GM21360 (cell line): Measurements from ENCODE around the gene HPX.

Experiments used
- ATAC-seq: cut with Tn5 transposase; IDR thresholded peaks from one replicate; pipeline ENCODE4 v1.9.1; 2021; ENCODE audit warnings: mild to moderate bottlenecking, moderate library complexity; ENCODE audit not compliant: unreplicated experiment

HPX gene

DNA sequence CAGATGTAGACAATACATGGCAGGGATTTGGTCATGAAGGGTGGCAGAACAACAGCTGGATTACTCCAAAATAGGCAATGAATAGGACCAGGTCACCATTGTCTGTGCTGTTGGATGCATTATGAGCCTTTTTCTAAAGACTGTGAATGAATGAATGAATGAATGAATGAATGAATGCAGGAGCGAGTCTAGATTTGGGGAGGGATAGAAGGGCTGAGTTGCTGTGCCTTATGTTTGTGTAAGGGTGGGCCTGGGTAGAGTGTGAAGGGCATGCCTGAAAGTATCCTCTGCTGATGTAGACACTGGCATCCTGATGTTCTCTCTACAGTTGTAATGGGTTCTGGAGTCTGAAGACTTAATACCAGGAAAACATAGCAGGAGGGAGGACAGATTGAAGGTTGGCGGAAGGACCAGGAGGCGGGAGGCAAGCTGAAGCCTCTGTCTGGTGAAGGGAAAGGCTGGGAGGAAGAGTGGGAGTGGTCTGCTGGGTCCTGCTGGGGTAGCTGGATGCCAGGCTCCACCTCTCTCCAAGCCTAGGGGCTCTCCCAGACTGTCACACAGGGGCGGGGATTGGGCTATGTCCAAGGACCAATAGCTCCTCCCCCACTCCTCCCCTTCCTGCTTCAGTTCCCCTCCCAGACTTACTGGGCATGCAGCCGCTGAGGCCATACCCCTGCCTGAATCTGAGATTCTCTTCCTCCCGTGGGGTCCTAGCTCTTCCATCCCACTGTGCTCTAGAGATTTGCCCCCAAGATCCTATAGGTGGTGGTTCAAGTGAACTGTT, 28.1 kb upstream of the HPX start:
- peak; percentile 75 for ATAC-seq

DNA sequence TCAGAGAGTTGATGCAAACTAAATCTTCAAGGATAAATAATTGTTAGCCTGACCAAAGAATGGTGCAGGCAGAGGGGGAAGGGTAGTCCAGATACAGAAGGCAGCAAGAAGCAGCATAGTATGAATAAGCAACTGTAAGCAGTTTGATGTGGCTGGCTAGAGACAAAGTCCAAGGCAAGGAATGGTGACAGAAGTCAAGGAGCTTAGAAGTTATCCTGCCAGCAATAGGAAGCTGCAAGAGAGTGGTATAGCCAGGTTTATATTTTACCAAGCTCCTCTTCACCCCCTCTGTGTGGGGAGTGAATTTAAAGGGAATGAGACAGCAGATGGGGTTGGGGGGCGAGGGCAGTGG, 18.3 kb upstream of the HPX start:
- no peak for ATAC-seq

DNA sequence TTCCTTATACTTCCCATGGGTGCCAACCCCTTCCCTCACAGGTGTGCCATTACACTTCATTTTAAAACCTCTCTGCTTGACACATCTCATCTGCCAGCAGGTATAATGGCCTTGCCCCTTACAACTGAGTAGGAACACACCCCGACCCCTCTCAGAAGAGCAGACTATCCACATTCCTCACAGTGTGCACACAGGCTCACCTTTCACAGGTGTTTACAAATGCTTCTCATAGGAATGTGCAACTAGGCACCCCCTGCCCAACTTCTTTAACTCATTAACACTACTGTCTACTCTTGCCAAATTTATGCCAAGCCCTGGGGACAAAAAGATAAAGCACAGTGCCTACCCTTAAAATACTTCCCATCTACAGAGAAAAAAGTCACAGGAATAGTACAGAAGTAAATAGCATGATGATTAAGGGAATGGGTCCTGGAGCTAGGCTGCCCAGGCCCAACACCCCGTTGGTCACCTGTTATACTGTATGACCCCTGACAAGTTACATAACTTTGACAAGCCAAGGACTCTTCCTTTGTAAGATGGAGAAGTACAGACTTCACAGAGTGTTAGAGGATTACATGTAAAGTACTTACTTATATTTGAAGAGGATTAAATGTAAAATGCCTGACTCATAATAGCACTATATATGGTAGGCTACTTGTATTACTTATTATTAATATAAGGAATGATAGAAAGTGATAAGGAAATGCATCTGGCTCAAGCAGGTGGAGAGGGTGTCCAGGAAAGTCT, 17.7 kb upstream of the HPX start:
- no peak for ATAC-seq

DNA sequence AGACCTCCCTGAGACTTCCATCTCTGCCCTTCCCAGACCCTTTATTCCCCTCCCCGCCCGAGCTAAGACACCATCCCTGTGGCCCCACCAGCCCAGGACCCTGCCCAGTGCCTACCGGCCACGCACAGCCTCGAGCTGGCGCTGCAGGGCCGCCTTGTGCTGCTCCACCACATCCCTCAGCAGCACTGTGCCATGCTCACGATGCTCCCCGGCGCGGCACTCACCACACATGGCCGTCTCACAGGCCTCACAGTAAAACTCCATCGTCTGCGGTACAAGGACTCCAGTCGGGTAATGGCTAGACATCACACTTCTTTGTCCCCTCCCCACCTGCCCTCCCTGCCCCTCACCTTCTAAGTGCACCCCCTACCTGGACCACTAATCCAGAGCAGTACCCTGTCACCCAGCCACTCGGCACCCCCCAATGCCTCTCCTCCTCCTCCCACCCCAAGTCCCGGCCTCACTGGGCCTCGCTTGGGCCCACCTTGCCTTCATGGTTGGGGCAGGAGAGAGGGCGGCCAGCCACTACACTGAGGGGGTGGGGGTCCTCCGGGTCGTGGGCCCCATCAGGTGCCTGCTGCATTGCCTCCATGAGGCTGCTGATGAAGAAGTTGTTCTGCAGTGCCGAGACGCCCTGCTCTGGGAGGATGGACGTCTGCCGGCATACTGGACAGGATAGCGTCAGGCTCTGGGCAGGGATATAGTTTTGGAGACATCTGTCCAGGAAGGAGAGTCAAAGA, 17.0 kb upstream of the HPX start:
- ATAC-seq, result no peak

DNA sequence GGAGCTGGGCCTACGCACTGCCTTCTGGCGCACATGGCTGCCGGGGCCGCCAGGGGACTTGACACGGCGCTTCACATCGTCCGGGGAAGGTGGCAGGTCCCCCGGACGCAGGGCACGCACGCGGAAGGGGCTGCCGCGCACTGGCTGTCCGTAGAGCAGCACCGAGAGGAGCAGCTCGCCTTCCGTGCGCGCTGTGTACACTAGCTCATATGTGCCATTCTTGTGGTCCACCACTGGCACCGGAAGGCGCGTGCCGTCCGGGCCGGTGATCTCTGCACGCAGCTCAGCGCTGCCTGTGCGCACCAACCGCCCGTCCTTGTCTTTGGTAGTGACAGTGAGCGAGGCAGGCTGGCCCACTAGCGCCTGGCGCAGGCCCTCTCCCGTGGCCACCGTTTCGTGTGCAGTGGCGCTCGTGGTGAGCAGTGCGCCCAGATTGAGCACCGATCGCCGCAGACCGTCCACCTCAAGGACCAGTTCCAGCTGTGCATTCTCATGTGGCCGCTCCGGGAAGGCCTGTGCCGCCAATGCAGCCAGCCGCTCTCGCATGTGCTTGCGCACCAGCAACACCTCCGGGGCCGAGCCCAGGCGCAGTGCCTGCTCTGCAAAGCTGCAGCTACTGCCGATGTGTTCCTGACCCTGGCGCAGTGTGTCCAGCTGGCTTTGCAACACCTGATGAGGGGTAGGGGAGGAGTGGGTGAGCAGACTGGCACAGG, 15.7 kb upstream of the HPX start:
- ATAC-seq, result no peak

DNA sequence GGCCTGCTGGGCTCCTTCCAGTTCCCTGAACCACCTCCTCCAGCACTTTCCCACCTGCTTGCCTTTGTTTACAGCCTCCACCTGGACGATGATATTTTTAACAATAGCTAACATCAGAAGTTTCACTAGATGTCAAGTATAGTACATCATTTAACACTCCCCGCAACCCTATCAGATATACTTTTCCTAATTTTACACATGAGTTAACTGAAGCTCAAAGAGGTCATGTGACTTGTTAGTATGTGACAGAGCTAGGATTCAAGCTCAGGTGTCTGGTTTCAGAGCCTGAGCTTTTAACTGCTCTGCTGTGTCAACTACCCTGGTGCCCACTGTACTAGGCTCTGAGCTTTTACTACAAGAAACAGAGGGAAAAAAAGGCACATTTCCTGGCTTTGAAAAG, 14.3 kb upstream of the HPX start:
- no peak for ATAC-seq

DNA sequence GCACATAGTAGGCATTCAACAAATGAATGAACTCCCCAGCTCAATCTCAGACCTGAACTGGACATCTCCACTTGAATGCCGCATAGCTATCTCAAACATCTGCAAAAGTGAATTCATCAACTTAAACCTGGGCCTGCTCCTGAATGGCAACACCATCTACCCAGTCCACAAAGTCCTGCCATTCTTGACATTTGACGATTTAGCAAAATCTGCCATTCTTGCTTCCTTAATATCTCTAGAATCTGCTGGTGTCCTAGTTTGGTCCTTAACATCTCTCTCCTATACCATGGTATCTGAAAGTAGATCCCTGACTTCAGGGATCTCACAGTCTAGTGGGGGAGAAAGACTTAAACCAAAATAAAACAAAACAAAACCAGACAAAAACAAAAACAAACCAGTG, 12.4 kb upstream of the HPX start:
- no peak for ATAC-seq

DNA sequence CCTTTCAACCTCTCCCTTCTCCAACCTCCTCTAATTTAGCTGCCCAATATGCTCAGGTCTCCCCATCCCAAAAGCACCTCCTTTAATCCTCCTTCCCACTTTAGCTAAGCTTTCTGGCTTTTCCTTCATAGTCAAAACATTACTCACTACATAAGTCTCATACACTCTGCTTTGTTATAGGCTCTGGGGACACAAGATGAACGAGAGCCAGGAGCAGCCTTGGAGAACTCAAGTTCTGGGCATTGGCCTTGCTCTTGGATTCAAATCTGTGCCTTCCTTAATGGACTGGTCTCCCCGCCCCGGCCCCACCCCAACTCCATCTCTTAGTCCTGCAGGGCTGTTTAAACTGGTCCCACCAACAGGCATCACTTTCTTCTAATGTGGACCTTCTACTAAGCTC, 11.4 kb upstream of the HPX start:
- ATAC-seq, result no peak

DNA sequence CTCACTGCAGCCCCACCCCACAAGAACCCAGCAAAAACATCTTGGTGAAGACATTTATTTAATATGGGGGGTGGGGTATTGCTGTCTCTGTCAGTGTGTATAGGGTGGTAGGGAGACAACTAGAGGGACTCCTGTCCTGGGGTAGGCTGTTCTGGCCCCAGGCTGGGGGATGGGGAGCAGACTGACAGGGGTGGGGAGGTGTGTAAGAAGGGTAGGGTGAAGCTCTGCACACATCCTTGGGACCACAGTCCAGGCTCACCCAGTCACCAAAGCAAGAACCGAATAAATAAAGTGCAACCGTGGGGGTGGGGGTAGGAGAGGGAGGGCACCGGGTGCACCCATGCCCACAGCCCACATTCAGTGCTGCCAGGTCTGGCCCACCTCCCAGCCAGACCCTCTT, 7.8 kb upstream of the HPX start:
- no peak for ATAC-seq

DNA sequence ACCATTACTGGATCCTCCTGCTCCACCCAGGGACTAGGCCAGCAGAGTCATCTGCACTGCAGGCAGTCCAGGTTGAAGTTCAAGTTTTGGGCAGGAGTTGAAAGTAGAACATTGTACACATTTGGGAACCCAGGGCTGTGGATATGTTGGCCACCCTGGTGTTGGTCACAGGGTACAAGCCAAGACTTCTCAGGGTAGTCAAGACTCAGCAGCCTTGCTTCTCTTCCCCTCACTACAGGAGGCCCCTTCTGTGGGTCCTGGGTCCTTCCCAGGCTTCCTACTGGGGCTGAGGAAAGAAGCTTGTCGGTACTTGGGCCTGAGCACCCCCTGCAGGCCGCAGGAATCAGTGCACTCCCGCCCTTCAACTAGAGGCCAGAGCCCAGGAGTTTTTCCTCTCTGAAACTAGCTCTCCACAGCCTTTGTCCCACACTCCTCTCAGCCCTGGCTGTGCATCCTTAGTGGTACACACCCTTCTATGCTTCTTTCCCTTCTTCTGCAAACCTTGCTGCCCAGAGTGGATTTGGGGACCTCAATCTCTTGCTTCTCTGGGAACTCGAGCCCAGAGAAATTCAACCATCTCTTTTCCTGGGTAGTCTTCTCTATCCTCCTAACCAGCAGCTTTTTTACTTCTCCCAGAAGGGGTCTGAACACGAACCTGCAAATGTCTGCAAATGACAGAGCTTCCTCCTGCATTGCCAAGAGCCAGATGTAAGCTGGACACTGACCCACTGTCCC, 2.6 kb upstream of the HPX start:
- ATAC-seq, result peak; percentile 78

DNA sequence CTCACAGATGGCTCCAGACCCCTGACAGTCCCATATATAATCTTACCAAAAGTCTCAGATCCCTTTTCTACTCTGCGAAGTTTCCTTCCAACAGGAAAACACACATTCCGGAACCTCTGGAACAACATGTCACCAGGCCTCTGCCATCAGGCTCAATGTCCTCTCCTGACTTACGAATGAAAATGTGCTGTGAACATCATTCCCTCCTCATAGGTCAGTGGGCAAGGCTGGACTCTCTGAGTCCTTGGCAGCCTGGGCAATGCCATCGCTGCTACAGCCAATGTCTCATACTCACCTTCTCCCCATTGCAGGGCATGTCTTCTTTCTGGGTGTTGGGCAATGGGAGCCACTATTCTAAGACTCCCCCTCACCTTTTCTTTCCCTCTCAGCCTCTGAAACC, 1.7 kb upstream of the HPX start:
- no peak for ATAC-seq

DNA sequence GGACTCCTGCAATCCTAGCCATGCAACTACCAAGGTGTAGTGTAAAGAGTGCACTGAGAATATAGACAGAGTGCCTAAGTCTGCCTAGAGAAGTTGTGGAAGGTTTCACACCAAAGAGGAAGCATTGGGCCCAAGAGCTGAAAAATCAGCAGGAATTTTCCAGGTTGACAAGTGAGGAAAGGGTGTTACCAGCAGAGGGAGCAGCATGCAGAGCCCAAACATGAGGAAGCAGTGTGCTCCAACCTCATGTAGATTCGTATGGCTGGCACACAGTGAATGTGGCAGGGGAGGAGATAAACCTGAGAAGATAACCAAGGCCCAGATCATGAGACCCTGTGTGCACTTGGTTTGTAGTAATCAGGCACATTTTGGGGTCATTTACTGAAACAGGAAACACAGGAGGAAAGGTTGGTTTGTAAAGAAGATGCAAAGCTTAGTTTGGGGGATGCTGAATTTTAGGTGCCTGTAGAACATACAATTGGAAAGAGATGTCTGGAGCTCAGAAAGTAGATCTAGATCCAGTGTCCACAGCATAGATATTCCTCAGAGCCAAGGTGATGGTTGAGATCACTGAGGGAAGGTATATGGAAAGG, 1.7 kb downstream of the HPX start:
- ATAC-seq, result no peak

DNA sequence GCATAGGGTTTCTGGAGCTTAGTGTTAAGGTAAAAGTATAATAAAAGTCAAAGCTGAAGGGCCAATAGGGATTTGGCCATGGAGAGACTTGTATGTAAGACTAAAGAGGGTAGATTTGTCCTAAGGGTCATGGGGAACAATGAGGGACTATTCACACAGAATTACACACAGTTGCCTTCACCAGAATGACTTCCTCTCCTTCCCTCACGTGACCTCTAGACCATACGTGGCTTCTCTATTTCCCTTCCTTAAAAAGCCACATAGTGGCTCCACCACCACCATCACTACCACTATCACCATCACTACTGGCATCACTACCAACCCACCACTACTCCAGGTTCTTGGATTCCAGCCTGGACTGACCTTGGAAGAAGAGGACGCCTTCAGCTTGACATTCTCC, 2.8 kb downstream of the HPX start:
- no peak for ATAC-seq

DNA sequence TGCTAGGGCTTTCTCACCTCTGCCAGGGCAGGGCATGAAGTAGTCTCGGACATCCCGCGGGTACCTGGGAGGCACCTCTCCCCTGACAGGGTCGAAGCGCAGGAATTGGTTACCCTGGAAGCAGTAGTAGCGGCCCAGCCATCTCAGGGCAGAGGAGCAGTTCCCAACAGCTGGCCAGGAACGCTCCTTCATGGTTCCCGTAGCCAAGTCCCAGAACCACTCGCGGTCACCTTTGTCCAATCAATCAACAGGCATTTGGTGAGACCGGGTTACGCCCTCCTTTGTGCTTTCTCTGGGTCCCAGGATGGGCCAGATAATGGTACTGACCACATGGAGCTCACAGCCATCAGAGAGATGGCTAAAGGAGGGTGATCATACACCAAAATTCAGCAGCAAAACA, 3.4 kb downstream of the HPX start:
- no peak for ATAC-seq

DNA sequence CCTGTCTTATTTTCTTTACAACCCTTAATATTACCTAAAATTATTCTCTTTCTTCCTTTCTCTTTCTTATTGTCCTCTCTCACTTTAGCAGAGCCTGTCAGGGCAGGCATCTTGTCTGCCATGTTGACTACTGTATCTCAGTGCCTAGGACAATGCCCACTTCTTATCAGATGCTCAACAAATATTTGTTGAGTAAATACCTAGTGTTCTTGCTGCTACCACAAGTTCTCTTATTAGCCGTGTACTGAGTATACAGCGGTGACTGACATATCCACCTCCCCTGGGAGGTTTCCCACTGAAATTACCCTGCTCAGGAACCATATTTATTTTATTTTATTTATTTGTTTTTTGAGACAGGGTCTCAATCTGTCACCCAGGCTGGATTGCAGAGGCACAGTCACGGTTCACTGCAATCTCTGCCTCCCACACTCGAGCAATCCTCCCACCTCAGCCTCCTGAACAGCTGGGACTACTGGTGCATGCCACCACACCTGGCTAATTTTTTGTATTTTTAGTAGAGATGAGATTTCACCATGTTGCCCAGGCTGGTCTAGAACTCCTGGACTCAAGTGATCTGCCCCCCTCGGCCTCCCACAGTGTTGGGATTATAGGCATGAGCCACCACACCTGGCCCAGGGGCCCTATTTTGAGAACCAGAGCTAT, 6.7 kb downstream of the HPX start:
- peak; percentile 41 for ATAC-seq

DNA sequence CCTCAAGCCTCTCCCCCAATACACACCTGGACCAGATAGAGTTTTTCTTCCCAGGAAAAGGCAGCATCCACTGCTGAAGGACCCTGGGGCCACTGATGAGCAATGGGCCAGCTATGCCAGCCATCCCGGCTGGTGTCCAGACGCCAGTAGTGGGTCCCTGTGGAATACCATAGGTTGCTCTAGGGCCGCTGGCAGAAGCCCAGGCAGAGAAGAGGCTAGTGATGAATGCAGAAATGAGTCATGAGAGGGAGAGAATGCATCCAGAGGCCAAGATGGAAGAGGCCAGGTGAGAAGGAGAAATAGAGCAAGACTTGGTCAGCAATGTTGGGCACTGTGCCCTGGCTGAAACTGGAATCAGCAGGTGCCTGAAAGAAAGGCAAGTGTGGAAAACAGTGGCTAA, 8.9 kb downstream of the HPX start:
- ATAC-seq, result no peak

DNA sequence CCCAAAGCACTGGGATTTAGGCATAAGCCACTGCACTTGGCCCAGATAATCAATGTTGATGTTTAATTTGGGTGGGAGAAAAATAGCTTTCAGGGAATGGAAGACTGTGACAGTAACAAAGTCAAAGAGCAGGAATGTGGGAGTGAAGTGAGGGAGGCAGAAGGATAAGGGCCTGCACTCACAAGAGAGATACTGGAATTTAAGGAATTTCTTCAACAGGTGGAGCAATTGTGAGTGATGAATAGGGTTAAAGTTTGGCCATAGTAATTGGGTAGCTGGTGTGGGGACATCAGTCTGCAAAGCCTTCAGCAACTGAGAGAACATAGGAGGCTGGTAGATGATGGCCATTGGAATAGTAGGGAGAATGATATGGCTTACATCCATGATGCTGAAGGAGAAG, 13.3 kb downstream of the HPX start:
- no peak for ATAC-seq

DNA sequence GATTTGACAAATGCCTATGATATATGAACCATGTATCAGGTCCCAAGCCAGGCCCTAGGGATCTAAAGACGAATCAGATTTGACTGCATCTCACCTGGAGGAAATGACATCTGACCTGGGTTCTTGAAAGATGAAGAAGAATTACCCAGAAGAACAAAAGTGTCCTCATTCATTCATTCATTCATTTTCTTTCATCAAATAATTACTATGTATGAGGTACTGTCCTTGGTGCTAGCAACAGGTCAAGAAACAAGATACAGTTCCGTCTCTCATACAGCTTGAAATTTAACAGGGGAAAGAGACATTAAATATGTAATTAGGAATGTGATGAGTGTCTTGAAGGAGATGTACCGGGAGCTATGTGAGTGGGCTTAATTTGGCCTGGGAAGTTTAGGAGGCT, 20.1 kb downstream of the HPX start:
- no peak for ATAC-seq

DNA sequence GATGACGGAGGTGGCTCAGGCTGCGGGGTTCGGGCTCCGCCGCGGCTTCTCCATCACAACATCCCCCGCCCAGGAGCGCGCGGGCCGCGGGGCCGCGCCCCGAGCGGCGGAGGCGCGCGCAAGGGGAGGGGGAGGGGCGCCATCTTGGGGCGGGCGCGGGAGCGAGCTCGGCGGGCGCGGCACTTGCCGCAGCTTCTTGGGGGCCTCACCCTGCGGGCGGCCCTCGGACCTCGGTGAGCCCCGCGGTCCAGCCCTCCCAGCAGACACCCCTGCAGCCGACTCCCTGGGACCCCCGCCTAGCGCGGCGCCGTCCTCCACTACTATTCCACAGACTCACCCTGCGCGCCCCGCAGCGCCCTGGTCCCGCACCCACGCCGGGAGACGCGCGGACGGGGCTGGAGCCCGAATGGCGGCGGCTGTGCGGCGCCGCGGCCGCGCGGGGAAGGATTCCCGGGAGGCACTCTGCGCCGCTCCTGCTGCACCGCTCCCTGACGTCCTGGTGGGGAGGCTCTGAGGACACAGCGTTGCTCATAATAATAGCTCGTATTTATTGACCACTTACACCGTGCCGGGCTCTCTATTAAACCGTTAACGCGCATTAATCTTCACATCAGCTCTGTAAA, 21.7 kb downstream of the HPX start, which contains the start of gene APBB1:
TSS of gene APBB1 (minus strand) at position 86 of the 623 bp plus-strand sequence. CDS start 7,747 bp downstream, outside the sequence.
- peak; percentile 69 for ATAC-seq
